HepG2 (cell line): ENCODE results near the gene NCOA7. TPM values are rescaled to one million over a fixed set of nuclear protein-coding genes. Genes with fewer than 3 reads are reported as not detected.

Source experiments
- ARID4A ChIP-seq: sonication (generic); formaldehyde crosslinking; IDR thresholded peaks from 2 replicates; pipeline ENCODE4 v1.5.0; 2020; ENCODE audit warnings: mild to moderate bottlenecking, missing genetic modification reagents, borderline replicate concordance
- EEA1 ChIP-seq: sonication (generic); formaldehyde crosslinking; IDR thresholded peaks from 2 replicates; pipeline ENCODE4 v1.5.1; 2020; ENCODE audit warnings: mild to moderate bottlenecking, missing genetic modification reagents, borderline replicate concordance
- FOXC1 ChIP-seq: sonication (generic); formaldehyde crosslinking; IDR thresholded peaks from 2 replicates; pipeline ENCODE4 v1.8.0; 2022; ENCODE audit warnings: mild to moderate bottlenecking, missing genetic modification reagents, borderline replicate concordance
- SALL1 ChIP-seq: sonication (generic); formaldehyde crosslinking; IDR thresholded peaks from 2 replicates; pipeline ENCODE4 v1.8.0; 2022; ENCODE audit warnings: mild to moderate bottlenecking, missing genetic modification reagents
- SMC3 ChIP-seq: IDR thresholded peaks from 2 replicates; pipeline ENCODE4 v1.6.1; 2011; ENCODE audit warnings: low read length, improper control_type of control experiment
- SOX13 ChIP-seq, 3 experiments: fragments of 450-650 bp in 1 of 3; sonication (generic) in 1 of 3; formaldehyde crosslinking in 1 of 3; IDR thresholded peaks in 2 of 3; conservative IDR thresholded peaks in 1 of 3; 2 replicates each; pipeline versions ENCODE4 v1.5.0 to v1.6.1; 2016 to 2020; ENCODE audit warnings: antibody characterized with exemption in 1 of 3, mild to moderate bottlenecking in 1 of 3, missing compliant biosample characterization in 1 of 3, missing genetic modification reagents in 1 of 3, moderate library complexity in 1 of 3
- SOX6 ChIP-seq, 2 experiments: fragments of 450-650 bp in 1 of 2; sonication (generic) in 1 of 2; formaldehyde crosslinking in 1 of 2; IDR thresholded peaks; 2 replicates each; pipeline versions ENCODE4 v1.4.0 to v1.6.1; 2017 to 2020; ENCODE audit warnings: antibody characterized with exemption in 1 of 2, mild to moderate bottlenecking in 1 of 2, missing genetic modification reagents in 1 of 2
- TARDBP ChIP-seq: sonication (generic); formaldehyde crosslinking; IDR thresholded peaks from 2 replicates; pipeline ENCODE4 v1.8.0; 2022; ENCODE audit warnings: mild to moderate bottlenecking, missing genetic modification reagents
- TBX3 ChIP-seq: fragments of 450-650 bp; IDR thresholded peaks from 2 replicates; pipeline ENCODE4 v1.6.1; 2017; ENCODE audit warnings: antibody characterized with exemption, mild to moderate bottlenecking, inconsistent platforms, borderline replicate concordance
- ZBTB33 ChIP-seq: sonication (generic); formaldehyde crosslinking; IDR thresholded peaks from 2 replicates; pipeline ENCODE4 v1.4.0; 2020; ENCODE audit warnings: missing genetic modification reagents
- ZNF253 ChIP-seq: sonication (generic); formaldehyde crosslinking; IDR thresholded peaks from 2 replicates; pipeline ENCODE4 v1.8.0; 2022; ENCODE audit warnings: mild to moderate bottlenecking, missing genetic modification reagents, borderline replicate concordance
- polyA plus RNA-seq, 8 experiments: library from polyadenylated mRNA; depleted of rRNA in 3 of 8; stranded (reverse) in 7 of 8; unstranded in 1 of 8; fragments of >200 nt; fragmentation: Illumina TruSeq in 4 of 8; extraction: Trizol in 4 of 8; gene quantifications; 2 replicates each; pipeline versions ENCODE4 v1.2.1 to v1.2.3, GENCODE V29; 2011 to 2016; ENCODE audit warnings: low read depth in 4 of 8, missing spikeins in 1 of 8, mixed read lengths in 1 of 8; ENCODE audit not compliant: insufficient read depth in 1 of 8
- total RNA-seq, 5 experiments: library from RNA; depleted of rRNA; stranded (reverse); fragments of >200 nt; fragmentation: Illumina TruSeq; extraction: Trizol; gene quantifications; 2 replicates each; pipeline ENCODE4 v1.2.3, GENCODE V29; 2016; ENCODE audit warnings: low read depth in 1 of 5
- TF ChIP-seq, protein P1 (sequence below): sonication (generic); formaldehyde crosslinking; IDR thresholded peaks from 2 replicates; pipeline ENCODE4 v1.5.1; 2020; ENCODE audit warnings: missing genetic modification reagents, mild to moderate bottlenecking, borderline replicate concordance
- TF ChIP-seq, protein P2 (sequence below), 2 experiments: sonication (generic) in 1 of 2; formaldehyde crosslinking in 1 of 2; IDR thresholded peaks; 2 replicates each; pipeline versions ENCODE4 v1.4.0 to v1.6.1; 2018 to 2020; ENCODE audit warnings: missing genetic modification reagents in 2 of 2, borderline replicate concordance in 1 of 2, low read depth in 1 of 2, mild to moderate bottlenecking in 1 of 2, missing biosample characterization in 1 of 2

NCOA7 gene
- total and polyA plus RNA-seq, 2 of the 13 experiments (the other 11 are each of a cell fraction or from before 2014, with no cell fraction given), result 13.6 to 20.8 TPM

GRCh38 chr6:125906158-125906998 is 115.6 kb downstream of the NCOA7 start (continued):
- TF ChIP-seq ARID4A (CRISPR knock-in tag), result 0 out of 2 replicates have a peak, but pooled peaks have one; percentile 18
- TF ChIP-seq ZNF253 (CRISPR knock-in tag), result no peak
- no peak for TF ChIP-seq SOX6 (IDR thresholded peaks at IDR 0.05)
- peak; percentile 33 for TF ChIP-seq SOX6 (CRISPR knock-in tag; IDR thresholded peaks at IDR 0.05)
- TF ChIP-seq, protein P1, sequence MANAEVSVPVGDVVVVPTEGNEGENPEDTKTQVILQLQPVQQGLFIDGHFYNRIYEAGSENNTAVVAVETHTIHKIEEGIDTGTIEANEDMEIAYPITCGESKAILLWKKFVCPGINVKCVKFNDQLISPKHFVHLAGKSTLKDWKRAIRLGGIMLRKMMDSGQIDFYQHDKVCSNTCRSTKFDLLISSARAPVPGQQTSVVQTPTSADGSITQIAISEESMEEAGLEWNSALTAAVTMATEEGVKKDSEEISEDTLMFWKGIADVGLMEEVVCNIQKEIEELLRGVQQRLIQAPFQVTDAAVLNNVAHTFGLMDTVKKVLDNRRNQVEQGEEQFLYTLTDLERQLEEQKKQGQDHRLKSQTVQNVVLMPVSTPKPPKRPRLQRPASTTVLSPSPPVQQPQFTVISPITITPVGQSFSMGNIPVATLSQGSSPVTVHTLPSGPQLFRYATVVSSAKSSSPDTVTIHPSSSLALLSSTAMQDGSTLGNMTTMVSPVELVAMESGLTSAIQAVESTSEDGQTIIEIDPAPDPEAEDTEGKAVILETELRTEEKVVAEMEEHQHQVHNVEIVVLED, result 0 out of 2 replicates have a peak, but pooled peaks have one; percentile 23
- TF ChIP-seq FOXC1 (CRISPR knock-in tag), result no peak
- peak; percentile 82 for TF ChIP-seq SMC3
- TF ChIP-seq TBX3, result no peak
- TF ChIP-seq SALL1 (CRISPR knock-in tag), result 0 out of 2 replicates have a peak, but pooled peaks have one; percentile 17
- peak; percentile 67 for TF ChIP-seq ZBTB33
- TF ChIP-seq TARDBP (CRISPR knock-in tag), result 0 out of 2 replicates have a peak, but pooled peaks have one; percentile 35
- TF ChIP-seq EEA1, result no peak
- TF ChIP-seq, protein P2, sequence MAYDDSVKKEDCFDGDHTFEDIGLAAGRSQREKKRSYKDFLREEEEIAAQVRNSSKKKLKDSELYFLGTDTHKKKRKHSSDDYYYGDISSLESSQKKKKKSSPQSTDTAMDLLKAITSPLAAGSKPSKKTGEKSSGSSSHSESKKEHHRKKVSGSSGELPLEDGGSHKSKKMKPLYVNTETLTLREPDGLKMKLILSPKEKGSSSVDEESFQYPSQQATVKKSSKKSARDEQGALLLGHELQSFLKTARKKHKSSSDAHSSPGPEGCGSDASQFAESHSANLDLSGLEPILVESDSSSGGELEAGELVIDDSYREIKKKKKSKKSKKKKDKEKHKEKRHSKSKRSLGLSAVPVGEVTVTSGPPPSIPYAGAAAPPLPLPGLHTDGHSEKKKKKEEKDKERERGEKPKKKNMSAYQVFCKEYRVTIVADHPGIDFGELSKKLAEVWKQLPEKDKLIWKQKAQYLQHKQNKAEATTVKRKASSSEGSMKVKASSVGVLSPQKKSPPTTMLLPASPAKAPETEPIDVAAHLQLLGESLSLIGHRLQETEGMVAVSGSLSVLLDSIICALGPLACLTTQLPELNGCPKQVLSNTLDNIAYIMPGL (CRISPR knock-in tag; IDR thresholded peaks at IDR 0.05; ENCODE audit: borderline replicate concordance in 1 of 2, low read depth in 1 of 2), result peak; percentile 36 to 43; a peak in 1 of 4 replicates
- 0 out of 2 replicates have a peak, but pooled peaks have one; percentile 13 for TF ChIP-seq SOX13 (IDR thresholded peaks at IDR 0.05)
- TF ChIP-seq SOX13 (CRISPR knock-in tag; conservative IDR thresholded peaks at IDR 0.05 in 1 of 2, IDR thresholded peaks at IDR 0.05 in 1 of 2), result peak in 1 of 2 experiments; percentile 14; a peak in 1 of 4 replicates
